NCI-H2029 (cell line): ENCODE results near the gene MRPS12.
A peak's percentile ranks its signal among the peaks of the same experiment; 100 is the strongest.
"Not testable (repeated sequence)": the region's sequence is repeated elsewhere in the genome, so short reads cannot be mapped to it uniquely, and the experiment has no call there.

ENCODE experiments used
- DNase-seq: peaks from one replicate; lab custom pipeline; 2025; lab: John Stamatoyannopoulos, UW

MRPS12 gene

DNA sequence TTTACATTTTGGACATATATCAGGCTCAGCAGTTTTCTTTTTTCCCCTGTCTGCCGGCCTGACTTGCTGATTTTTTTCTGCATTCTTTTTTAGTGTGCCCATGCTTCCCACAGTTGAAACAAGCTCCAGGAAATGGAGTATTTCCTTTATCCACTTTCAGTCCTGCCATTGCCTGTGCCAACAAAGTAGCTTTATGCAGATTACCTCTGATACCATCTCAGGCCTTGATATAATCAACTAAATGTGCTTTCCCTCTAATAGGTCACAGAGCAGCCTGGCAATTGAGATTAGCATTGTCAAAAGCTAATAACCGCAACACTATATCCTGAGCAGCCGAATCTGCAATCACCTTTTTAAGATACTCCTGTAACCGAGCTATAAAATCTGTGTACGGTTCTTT is 9.2 kb downstream of the MRPS12 start:
- no peak for DNase-seq

DNA sequence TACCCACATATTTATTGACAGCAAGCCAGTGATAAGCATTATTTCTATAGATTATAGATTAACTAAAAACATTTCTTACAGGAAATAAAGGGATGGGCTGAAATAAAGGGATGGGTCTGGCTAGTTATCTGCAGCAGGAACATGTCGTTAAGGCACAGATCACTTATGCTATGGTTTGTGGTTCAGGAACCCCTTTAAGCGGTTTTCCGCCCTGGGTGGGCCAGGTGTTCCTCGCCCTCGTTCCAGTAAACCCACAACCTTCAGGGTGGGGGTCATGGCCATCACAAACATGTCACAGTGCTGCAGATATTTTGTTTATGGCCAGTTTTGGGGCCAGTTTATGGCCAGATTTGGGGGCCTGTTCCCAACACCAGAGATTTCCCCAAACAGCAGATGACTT is 10.7 kb downstream of the MRPS12 start:
- not testable (repeated sequence) for DNase-seq

DNA sequence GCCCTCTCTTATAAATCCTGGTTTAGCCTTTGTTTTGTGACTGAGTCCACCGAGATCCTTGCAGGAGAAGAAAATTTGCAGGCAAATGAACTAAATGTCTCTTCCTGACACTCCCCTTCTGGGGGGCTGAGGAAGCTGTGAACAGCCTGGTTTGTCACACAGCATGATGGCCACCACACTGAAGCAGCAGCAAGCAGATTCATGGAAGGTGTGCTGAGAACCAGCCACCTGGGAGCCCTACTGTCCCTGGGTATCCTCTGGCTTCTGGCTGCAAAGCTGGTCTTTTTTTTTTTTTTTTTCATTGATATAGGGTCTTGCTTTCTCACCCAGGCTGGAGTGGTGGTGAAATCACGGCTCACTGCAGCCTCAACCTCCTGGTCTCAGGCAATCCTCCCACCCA is 11.2 kb downstream of the MRPS12 start:
- no peak for DNase-seq

- DNase-seq: no peak
These were observed 11.9 kb downstream of the MRPS12 start for GRCh38 chr19:38942471-38943181.

GRCh38 chr19:38944981-38945506 is 14.3 kb downstream of the MRPS12 start:
- no peak for DNase-seq

DNA sequence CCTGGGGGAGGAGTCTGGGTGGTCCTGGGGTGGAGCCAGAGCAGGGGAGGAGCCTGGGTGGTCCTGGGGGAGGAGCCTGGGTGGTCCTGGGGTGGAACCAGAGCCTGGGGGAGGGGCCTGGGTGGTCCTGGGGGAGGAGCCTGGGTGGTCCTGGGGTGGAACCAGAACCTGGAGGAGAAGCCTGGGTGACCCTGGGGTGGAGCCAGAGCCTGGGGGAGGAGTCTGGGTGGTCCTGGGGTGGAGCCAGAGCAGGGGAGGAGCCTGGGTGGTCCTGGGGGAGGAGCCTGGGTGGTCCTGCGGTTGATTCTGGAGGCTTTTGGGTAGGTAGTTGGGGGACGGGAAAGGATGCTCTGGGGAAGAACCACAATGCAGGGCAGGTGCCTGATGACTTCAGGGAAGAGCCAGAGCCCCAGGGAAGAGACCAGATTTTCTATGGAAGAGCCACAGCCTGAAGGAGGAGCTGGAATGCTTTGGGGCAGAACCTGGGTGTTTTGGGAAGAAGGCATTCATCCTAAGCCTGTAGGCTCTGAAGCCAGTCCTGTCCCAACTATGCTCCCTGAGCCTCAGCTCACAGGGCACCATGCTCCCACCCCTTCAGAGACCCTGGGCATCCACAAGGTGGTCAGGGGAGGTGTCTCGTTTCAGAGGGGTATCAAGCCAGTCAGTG is 15.0 kb downstream of the MRPS12 start:
- no peak for DNase-seq

DNA sequence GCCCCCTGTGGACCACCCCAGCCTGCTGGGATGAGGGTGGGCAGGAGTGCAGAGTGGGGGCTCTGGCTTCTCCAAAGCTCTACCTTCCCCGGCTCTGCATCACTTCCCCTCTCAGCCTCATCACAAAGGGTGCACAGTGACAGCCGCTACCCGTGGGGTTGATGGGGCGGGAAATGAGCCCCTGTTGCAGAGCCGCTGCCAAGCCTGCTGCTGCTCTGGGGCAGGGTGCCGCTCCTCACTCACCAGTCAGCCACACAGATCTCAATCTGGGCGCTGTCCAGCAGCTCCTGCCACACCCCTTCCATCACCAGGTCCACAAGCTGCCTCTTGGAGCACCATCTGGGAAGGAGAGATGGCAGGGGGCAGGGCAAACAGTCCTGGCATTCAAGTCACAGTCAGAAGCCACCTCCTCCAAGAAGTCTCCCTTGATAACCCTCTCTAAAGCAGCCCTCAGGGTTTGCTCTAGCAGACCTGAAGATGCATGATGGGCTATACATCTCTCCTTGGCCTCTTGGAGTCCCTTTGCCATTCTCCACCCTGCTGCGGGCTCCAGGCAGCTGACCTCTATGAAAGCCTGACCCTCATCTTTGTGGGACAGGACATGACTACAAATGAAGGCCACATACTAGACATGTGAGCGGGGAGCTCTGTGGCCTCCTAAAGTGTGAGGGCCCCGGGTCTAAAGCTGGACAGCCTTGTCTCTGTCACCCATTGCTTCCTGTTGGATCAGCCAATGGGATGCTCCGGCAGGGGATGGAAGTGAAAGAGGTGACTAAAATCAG is 15.7 kb downstream of the MRPS12 start:
- DNase-seq: no peak

- DNase-seq: peak; percentile 89
These were observed 19.0 kb downstream of the MRPS12 start for GRCh38 chr19:38949580-38950367.

- DNase-seq: no peak
These were observed 20.4 kb downstream of the MRPS12 start for GRCh38 chr19:38951187-38951586.

GRCh38 chr19:38952395-38953165 is 21.8 kb downstream of the MRPS12 start:
- peak; percentile 40 for DNase-seq

- DNase-seq: no peak
These were observed 22.9 kb downstream of the MRPS12 start for GRCh38 chr19:38953677-38954076.

DNA sequence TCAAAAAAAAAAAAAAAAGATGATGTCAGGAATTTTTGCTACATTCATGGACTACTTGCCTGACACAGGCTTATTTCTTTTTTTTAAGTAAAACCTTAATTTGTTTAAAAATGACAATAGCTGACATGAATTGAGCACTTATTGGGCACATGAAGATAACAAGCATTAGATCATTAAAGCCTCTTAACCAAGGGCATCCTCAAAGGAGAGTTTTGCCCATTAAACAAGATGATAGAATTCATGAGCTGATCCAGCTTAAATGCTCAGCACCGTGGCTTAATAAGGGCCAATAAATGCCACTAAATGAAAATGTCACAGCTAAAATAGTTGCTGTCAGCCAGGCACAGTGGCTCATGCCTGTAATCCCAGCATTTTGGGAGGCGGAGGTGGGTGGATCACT is 25.5 kb downstream of the MRPS12 start:
- DNase-seq: no peak

DNA sequence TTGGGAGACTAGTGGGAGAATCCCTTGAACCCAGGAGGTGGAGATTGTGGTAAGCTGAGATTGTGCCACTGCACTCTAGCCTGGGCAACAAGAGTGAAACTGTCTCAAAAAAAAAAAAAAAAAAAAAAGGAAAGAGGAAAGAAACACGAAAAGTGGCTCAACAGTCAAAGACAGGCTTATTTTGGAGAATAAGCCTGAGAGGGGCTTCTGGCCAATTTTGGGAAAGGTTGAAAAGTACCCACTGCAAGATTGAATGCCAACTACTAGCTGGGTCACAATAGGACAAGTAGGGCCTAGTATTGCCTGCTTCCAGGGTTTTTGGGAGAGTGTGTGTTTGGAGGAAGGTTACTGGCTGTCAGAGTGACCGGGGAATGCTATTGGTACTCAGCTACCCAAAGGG is 27.6 kb downstream of the MRPS12 start:
- DNase-seq: no peak

- no peak for DNase-seq
These were observed 28.9 kb downstream of the MRPS12 start for GRCh38 chr19:38959618-38960017.

DNA sequence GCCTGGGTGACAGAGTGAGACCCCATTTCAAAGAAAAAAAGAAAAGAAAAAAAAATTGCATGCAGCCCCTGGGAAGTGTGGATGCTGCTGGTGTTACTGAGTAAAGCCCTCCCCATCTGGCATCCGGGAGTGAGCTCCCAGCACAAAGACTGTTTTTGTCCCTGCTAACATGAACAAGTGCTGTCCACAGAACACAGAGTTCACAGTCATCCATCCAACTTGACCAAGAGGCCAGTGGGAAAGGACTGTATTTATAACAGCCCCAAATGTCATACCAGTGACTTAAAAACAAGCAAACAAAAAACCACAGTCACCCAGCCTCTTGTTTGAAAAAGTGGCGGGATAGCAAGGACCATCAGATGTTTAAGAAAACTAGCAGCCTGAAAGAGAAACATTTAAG is 34.0 kb downstream of the MRPS12 start:
- no peak for DNase-seq

DNA sequence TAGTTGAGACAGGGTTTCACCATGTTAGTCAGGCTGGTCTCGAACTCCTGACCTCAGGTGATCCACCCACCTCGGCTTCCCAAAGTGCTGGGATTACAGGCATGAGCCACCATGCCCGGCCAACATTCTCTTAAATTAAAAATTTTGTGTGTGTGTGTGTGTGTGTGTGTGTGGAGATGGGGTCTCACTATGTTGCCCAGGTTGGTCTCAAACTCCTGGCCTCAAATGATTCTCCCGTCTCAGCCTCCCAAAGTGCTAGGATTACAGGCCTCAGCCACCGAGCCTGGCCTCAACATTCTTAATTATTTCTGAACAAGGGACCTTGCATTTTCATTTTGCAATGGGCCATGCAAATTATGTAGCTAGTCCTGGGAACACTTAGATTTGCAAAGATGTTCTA is 35.4 kb downstream of the MRPS12 start:
- not testable (repeated sequence) for DNase-seq

DNA sequence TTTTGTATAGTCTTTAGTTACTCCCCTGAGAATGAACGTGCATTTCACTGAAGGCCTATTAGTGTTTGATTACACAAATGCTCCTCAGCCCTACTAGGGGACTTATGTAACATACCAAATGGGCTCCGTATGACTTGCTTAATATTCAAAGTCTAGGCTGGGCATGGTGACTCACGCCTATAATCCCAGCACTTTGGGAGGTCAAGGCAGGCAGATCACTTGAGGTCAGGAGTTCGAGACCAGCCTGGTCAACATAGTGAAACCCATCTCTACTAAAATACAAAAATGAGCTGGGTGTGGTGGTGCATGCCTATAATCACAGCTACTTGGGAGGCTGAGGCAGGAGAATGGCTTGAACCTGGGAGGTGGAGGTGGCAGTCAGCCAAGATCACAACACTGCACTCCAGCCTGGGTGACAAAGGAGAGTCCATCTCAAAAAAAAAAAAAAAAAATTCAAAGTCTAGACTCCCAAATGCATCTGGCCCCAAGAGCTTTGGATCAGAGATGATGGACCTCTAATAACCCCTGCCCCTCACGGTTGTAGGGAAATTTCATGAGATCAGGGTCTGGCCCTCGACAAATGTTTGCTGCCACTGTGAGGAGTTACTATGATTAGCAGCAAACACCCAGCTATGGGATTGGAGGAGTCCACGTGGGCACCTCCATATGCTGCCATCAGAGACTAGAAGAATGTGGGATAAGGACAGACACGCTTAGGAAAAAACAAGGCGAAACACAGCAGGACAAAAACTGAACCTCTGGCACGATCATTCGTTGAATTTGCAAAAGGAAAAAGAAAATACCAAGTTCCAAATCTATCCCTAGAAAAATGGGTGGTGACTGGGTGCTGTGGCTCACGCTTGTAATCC is 40.2 kb downstream of the MRPS12 start:
- DNase-seq: no peak

GRCh38 chr19:38971672-38972071 is 40.9 kb downstream of the MRPS12 start:
- no peak for DNase-seq

DNA sequence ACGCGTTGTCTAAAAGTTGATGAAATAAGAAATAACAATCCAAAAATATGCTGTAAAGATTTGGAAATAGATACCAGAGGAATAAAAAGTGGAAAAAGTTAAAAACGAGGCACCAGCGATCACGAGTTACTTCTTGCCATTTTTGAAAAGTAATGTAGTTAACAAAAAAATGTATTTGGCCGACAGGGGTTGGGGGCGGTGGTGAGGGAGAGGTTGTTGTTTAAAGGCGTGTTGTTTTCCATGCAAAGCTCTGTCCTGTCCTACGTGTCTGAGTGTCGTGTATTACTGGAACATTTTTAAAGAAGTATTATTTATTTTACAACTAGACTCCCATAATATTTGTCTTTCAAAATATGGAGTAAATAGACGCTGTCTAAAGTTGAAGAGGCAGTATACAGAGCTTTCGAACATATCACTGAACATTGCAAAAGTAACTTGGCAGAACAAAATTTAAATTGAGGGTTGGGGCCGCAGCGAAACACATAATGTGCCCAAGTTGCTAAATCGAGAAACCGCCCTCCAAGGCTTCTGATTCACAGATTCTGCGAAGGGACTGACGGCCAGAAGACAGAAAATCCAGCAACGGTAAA is 44.0 kb downstream of the MRPS12 start:
- DNase-seq: no peak
